B cell (primary cell): ENCODE results near the gene HMBS. TPM values are rescaled to one million over a fixed set of nuclear protein-coding genes. Genes with fewer than 3 reads are reported as not detected.
A peak's percentile ranks its signal among the peaks of the same experiment; 100 is the strongest.

Experiments
- ATAC-seq: fragments of 200-7000 bp; cut with Tn5 transposase; one replicate; pipeline ENCODE4 v1.10.0; 2021; ENCODE audit warnings: low read depth, mild to moderate bottlenecking, moderate number of reproducible peaks, moderate library complexity
- CTCF ChIA-PET: fragments of 350-600 bp; sonication (Branson Sonifier 250); formaldehyde crosslinking; loops from one replicate; lab custom pipeline; 2021; ENCODE audit warnings: antibody characterized with exemption, inconsistent platforms; lab: Charles Lee
- POLR2A ChIA-PET: fragments of 350-600 bp; sonication (Branson Sonifier 250); formaldehyde crosslinking; loops from one replicate; lab custom pipeline; 2021; ENCODE audit warnings: antibody characterized with exemption; lab: Charles Lee
- DNase-seq: peaks from one replicate; pipeline ENCODE4 v3.0.0; 2013
- H2AFZ ChIP-seq: 2 replicates; pipeline ENCODE4 v1.6.1; 2012; ENCODE audit warnings: mild to moderate bottlenecking, low read depth, low read length; ENCODE audit not compliant: insufficient read depth, poor library complexity, severe bottlenecking
- H3K27ac ChIP-seq, 2 donors: 1 replicate in 1 of 2; 2 replicates in 1 of 2; pipeline ENCODE4 v1.5.1; 2012 to 2013; ENCODE audit warnings: low read length in 2 of 2, mild to moderate bottlenecking in 2 of 2, moderate library complexity in 1 of 2
- H3K27me3 ChIP-seq, 4 experiments: fragments of 200-600 bp in 1 of 4; sonication (generic) in 1 of 4; replicated peaks in 1 of 4; 1 replicate in 2 of 4; 2 replicates in 2 of 4; pipeline versions ENCODE4 v1.6.1 to v1.7.0; 2013 to 2016; ENCODE audit warnings: low read length in 3 of 4, mild to moderate bottlenecking in 2 of 4, mixed read lengths in 1 of 4, moderate library complexity in 1 of 4; ENCODE audit not compliant: insufficient read depth in 4 of 4, control insufficient read depth in 3 of 4; ENCODE audit errors: control extremely low read depth in 1 of 4
- H3K36me3 ChIP-seq, 2 experiments: replicated peaks in 1 of 2; 1 replicate in 1 of 2; 2 replicates in 1 of 2; pipeline versions ENCODE4 v1.6.1 to v1.7.1; 2013; ENCODE audit warnings: low read length in 1 of 2; ENCODE audit not compliant: insufficient read depth in 2 of 2, control insufficient read depth in 1 of 2; ENCODE audit errors: control extremely low read depth in 1 of 2, extremely low read depth in 1 of 2
- H3K4me1 ChIP-seq, 2 donors: fragments of 200-600 bp in 1 of 2; sonication (generic) in 1 of 2; 1 replicate in 1 of 2; 2 replicates in 1 of 2; pipeline versions ENCODE4 v1.5.1 to v1.6.1; 2013 to 2017; ENCODE audit warnings: low read length in 2 of 2; ENCODE audit not compliant: control insufficient read depth in 2 of 2, insufficient read depth in 2 of 2
- H3K4me2 ChIP-seq: replicated peaks from 2 replicates; pipeline ENCODE3; 2012; ENCODE audit warnings: mild to moderate bottlenecking, low read depth, low read length; ENCODE audit not compliant: poor library complexity, severe bottlenecking
- H3K4me3 ChIP-seq, 5 experiments: fragments of 200-600 bp in 1 of 5; sonication (generic) in 1 of 5; 1 replicate in 3 of 5; 2 replicates in 2 of 5; pipeline versions ENCODE4 v1.5.1 to v1.7.0; 2011 to 2016; ENCODE audit warnings: low read length in 4 of 5, mild to moderate bottlenecking in 4 of 5, low read depth in 2 of 5, control low read depth in 1 of 5, moderate library complexity in 1 of 5; ENCODE audit not compliant: insufficient read depth in 1 of 5; ENCODE audit errors: control extremely low read depth in 1 of 5, extremely low read depth in 1 of 5
- H3K79me2 ChIP-seq: fragments of 200-600 bp; sonication (generic); one replicate; pipeline ENCODE4 v1.6.0; 2016; ENCODE audit warnings: low read length; ENCODE audit not compliant: control insufficient read depth, insufficient read depth
- H3K9ac ChIP-seq: fragments of 200-600 bp; sonication (generic); 2 replicates; pipeline ENCODE4 v1.6.1; 2017; ENCODE audit warnings: mild to moderate bottlenecking, low read length, moderate library complexity
- H3K9me3 ChIP-seq, 3 donors: one replicate each; pipeline versions ENCODE4 v1.6.1 to v1.7.1; 2013; ENCODE audit warnings: low read length in 2 of 3; ENCODE audit not compliant: control insufficient read depth in 2 of 3, insufficient read depth in 1 of 3; ENCODE audit errors: control extremely low read depth in 1 of 3
- H4K20me1 ChIP-seq: 2 replicates; pipeline ENCODE4 v1.6.0; 2012; ENCODE audit warnings: mild to moderate bottlenecking, low read length; ENCODE audit not compliant: insufficient read depth, control insufficient read depth, poor library complexity, severe bottlenecking
- H3K27ac Mint-ChIP-seq: one replicate; pipeline ENCODE4 v1.8.0; 2021; ENCODE audit warnings: mixed read lengths
- H3K27me3 Mint-ChIP-seq: one replicate; pipeline ENCODE4 v1.8.0; 2021; ENCODE audit warnings: mixed read lengths
- H3K4me1 Mint-ChIP-seq: one replicate; pipeline ENCODE4 v1.8.0; 2021; ENCODE audit warnings: mixed read lengths
- H3K4me3 Mint-ChIP-seq: one replicate; pipeline ENCODE4 v1.8.0; 2021; ENCODE audit warnings: mixed read lengths
- H3K9me3 Mint-ChIP-seq: one replicate; pipeline ENCODE4 v1.8.0; 2022; ENCODE audit warnings: mixed read lengths; ENCODE audit not compliant: insufficient read depth
- EZH2 ChIP-seq: IDR thresholded peaks from 2 replicates; pipeline ENCODE4 v1.6.1; 2012; ENCODE audit warnings: borderline replicate concordance, low read depth, mild to moderate bottlenecking, moderate library complexity, low read length; ENCODE audit not compliant: insufficient read depth, poor library complexity, severe bottlenecking
- WGBS: methylation state at CpG from one replicate; pipeline ENCODE4 v1.1.5; 2013; ENCODE audit warnings: missing lambda C conversion rate; ENCODE audit not compliant: insufficient coverage; 5-methylcytosine and 5-hydroxymethylcytosine counted together
- intact Hi-C: fragments of 100-400 bp; cut with micrococcal nuclease; formaldehyde crosslinking; loops from one replicate; pipeline ENCODE4 v1.10.0; 2022
- polyA plus RNA-seq: library from polyadenylated mRNA; depleted of rRNA; stranded (reverse); fragments of >200 nt; gene quantifications from 2 replicates; pipeline ENCODE4 v1.2.3, GENCODE V29; 2012
- total RNA-seq, 2 donors: library from RNA; stranded (reverse); fragments of 120-200 nt in 1 of 2; gene quantifications; 1 replicate in 1 of 2; 2 replicates in 1 of 2; pipeline versions ENCODE4 v1.2.3 to v1.2.4, GENCODE V29; 2013 to 2022
- TF ChIP-seq, protein P1 (sequence below): fragments of 200-600 bp; IDR thresholded peaks from one replicate; pipeline ENCODE4 v1.8.0; 2022; ENCODE audit warnings: antibody characterized with exemption, mild to moderate bottlenecking

HMBS gene
- total and polyA plus RNA-seq, 2 donors (not counting 1 experiment from before 2014, with no cell fraction given) = 7.6 to 17.7 TPM

- intact Hi-C loops = loop anchor here (1.0 kb wide), 8 partner anchors 10 to 102 kb away; partner anchors contain the start of genes C2CD2L, HINFP, HYOU1 and RPS25
- DNase-seq = peak; percentile 100
- no peak for TF ChIP-seq EZH2
- TF ChIP-seq, protein P1, sequence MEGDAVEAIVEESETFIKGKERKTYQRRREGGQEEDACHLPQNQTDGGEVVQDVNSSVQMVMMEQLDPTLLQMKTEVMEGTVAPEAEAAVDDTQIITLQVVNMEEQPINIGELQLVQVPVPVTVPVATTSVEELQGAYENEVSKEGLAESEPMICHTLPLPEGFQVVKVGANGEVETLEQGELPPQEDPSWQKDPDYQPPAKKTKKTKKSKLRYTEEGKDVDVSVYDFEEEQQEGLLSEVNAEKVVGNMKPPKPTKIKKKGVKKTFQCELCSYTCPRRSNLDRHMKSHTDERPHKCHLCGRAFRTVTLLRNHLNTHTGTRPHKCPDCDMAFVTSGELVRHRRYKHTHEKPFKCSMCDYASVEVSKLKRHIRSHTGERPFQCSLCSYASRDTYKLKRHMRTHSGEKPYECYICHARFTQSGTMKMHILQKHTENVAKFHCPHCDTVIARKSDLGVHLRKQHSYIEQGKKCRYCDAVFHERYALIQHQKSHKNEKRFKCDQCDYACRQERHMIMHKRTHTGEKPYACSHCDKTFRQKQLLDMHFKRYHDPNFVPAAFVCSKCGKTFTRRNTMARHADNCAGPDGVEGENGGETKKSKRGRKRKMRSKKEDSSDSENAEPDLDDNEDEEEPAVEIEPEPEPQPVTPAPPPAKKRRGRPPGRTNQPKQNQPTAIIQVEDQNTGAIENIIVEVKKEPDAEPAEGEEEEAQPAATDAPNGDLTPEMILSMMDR = peak; percentile 9
- Mint-ChIP-seq H3K9me3 (no peaks in the 10 kb centered on the region), H3K27ac (peak overlapping the region; percentile 84), H3K4me3 (peak overlapping the region; percentile 96), H3K27me3 (no peaks in the 10 kb centered on the region), H3K4me1 (peaks cover 47% of the 10 kb centered on the region)
- WGBS = under 1% methylated on average over 76 of the region's 79 CpGs
- Histone ChIP-seq H3K9ac (peak overlapping the region; percentile 83), H3K4me3 (peak overlapping the region; percentile 42 to 91 (median 85)), H4K20me1 (peaks cover 11% of the 10 kb centered on the region), H3K79me2 (peaks cover 31% of the 10 kb centered on the region), H3K4me1 (peaks cover 26 to 43% of the 10 kb centered on the region in 2 donors), H3K36me3 (peaks cover 8 to 21% of the 10 kb centered on the region in 2 experiments), H2AFZ (peak overlapping the region; percentile 72), H3K4me2 (peak overlapping the region; percentile 91), H3K27me3 (no peaks in the 10 kb centered on the region), H3K9me3 (no peaks in the 10 kb centered on the region), H3K27ac (peak overlapping the region; percentile 69 to 76)
- ATAC-seq = peak; percentile 85
- ChIA-PET POLR2A (interaction anchor here (0.7 to 2.3 kb wide), 10 partner anchors 9 to 303 kb away, joined by 3 to 17 read pairs (median 6); partner anchors contain the start of genes C2CD2L, CENATAC, HINFP and HMBS), CTCF (interaction anchor here (0.6 to 2.4 kb wide), 13 partner anchors 10 to 228 kb away, joined by 3 to 13 read pairs (median 4); partner anchors contain the start of genes C2CD2L, CBL, HINFP and HMBS)
Measured at GRCh38 chr11:119095066-119095880, 10.6 kb downstream of the HMBS start.
